IMR-90 (cell line): Measurements from ENCODE around the gene OR1F1.

Experiments
- BHLHE40 ChIP-seq: fragments of 150-350 bp; IDR thresholded peaks from 2 replicates; pipeline ENCODE4 v1.6.1; 2016; ENCODE audit warnings: mild to moderate bottlenecking, low read depth, low read length
- FOS ChIP-seq: fragments of 150-350 bp; IDR thresholded peaks from 2 replicates; pipeline ENCODE4 v1.6.1; 2016; ENCODE audit warnings: low read depth, low read length
- MAFK ChIP-seq: IDR thresholded peaks from 2 replicates; pipeline ENCODE4 v1.6.1; 2012; ENCODE audit warnings: low read depth, low read length, improper control_type of control experiment
- MXI1 ChIP-seq: IDR thresholded peaks from 2 replicates; pipeline ENCODE4 v1.6.1; 2012; ENCODE audit warnings: low read depth, mild to moderate bottlenecking, low read length, moderate library complexity, borderline replicate concordance
- POLR2A ChIP-seq: IDR thresholded peaks from 2 replicates; pipeline ENCODE4 v1.6.1; 2012; ENCODE audit warnings: mild to moderate bottlenecking, low read depth, low read length
- RAD21 ChIP-seq: IDR thresholded peaks from 2 replicates; pipeline ENCODE4 v1.6.1; 2012; ENCODE audit warnings: low read length, improper control_type of control experiment
- TF ChIP-seq, protein P1 (sequence below): conservative IDR thresholded peaks from 2 replicates; pipeline ENCODE4 v1.5.1; 2012; ENCODE audit warnings: mild to moderate bottlenecking, low read depth, low read length, improper control_type of control experiment

- TF ChIP-seq, protein P1, sequence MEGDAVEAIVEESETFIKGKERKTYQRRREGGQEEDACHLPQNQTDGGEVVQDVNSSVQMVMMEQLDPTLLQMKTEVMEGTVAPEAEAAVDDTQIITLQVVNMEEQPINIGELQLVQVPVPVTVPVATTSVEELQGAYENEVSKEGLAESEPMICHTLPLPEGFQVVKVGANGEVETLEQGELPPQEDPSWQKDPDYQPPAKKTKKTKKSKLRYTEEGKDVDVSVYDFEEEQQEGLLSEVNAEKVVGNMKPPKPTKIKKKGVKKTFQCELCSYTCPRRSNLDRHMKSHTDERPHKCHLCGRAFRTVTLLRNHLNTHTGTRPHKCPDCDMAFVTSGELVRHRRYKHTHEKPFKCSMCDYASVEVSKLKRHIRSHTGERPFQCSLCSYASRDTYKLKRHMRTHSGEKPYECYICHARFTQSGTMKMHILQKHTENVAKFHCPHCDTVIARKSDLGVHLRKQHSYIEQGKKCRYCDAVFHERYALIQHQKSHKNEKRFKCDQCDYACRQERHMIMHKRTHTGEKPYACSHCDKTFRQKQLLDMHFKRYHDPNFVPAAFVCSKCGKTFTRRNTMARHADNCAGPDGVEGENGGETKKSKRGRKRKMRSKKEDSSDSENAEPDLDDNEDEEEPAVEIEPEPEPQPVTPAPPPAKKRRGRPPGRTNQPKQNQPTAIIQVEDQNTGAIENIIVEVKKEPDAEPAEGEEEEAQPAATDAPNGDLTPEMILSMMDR: peak; percentile 53
- TF ChIP-seq RAD21 (peak; percentile 27), FOS (no peak), BHLHE40 (no peak), MXI1 (no peak), POLR2A (no peak), MAFK (no peak)
These were observed 38.2 kb upstream of the OR1F1 start for GRCh38 chr16:3149630-3150345.
